DMS 273 (cell line): ENCODE measurements around the gene TMOD3.

Experiments used
- DNase-seq: peaks from one replicate; lab custom pipeline; 2025; ENCODE audit not compliant: unreplicated experiment; lab: John Stamatoyannopoulos, UW

TMOD3 gene

GRCh38 chr15:51825698-51826097 lies 3.8 kb upstream of the TMOD3 start:
- no peak for DNase-seq

DNA sequence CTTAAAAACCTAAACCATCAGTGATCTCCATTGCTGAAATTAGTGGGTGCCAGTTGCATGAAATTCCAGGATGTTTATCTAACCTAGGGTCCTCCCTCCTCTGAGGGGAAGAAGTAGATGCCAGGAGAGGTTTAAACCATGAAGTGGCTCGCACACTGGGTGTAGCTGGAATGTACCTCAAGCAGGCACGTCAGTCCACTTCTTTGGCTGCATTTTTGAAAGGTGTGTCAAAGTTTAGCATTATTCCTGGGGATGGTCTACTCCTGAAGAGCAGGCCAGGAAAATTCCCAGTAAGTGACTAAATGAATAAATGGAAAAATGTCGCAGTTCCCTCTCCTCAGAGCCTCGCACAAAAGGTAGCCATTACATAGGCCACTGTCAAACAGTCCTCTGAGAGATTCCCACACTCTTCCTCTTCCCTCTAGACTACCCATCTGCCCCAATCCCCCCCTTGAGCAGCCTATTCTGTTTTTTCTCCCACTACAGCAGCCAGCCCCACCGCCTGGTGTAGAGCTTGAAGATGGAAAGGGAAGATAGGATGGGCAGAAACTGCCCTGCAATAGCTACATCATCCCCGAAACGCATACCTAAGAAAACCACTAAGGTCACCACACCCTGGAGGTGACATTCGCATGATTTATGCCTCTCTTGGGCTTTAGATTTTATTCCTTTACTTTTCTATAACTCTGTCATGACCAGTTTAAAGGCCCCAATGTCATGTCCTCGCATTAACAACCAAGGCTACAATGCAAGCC lies 655 bp upstream of the TMOD3 start:
- no peak for DNase-seq

GRCh38 chr15:51830276-51830806 lies 888 bp downstream of the TMOD3 start:
- DNase-seq: peak; percentile 76

- no peak for DNase-seq
Observed at GRCh38 chr15:51833772-51834171, 4.3 kb downstream of the TMOD3 start.

- no peak for DNase-seq
Observed at GRCh38 chr15:51837792-51838251, 8.4 kb downstream of the TMOD3 start.

DNA sequence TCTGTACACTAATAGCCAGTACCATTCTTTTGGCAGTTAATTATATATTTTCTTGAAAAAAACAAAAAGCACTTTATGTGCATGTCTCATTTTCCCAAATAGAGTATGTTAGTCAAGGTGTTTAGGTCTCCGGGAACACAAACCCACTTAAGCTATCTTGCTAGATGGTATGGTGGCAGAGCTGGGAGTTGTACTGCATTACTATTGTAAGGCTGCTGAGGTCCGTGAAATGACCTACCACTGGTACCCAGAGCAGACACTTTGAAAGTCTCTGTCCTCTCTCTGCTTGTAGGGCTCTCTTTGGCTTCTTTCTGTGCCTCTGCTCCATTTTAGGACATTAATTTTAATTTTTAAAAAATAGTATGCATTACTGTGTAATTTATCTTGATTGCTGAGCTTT lies 8.8 kb downstream of the TMOD3 start:
- no peak for DNase-seq

DNA sequence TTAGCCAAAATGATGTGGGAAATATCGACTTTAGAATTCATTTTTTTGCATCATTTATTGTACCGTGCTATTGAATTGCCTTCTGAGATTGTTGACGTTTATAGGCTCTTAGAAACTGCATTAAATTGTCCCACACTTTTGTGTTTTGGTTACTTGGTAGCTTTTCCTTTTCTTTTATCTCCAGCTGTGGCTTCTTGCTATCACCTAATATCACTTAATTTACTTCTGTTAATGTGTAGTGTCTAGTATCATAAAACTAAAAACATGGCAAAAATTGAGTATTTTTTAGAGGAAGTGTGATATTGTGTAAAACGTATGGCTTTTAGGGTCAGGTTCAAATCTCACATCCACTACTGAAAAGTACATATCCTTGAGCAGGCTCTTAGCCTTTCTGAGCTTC lies 11.2 kb downstream of the TMOD3 start:
- DNase-seq: no peak

DNA sequence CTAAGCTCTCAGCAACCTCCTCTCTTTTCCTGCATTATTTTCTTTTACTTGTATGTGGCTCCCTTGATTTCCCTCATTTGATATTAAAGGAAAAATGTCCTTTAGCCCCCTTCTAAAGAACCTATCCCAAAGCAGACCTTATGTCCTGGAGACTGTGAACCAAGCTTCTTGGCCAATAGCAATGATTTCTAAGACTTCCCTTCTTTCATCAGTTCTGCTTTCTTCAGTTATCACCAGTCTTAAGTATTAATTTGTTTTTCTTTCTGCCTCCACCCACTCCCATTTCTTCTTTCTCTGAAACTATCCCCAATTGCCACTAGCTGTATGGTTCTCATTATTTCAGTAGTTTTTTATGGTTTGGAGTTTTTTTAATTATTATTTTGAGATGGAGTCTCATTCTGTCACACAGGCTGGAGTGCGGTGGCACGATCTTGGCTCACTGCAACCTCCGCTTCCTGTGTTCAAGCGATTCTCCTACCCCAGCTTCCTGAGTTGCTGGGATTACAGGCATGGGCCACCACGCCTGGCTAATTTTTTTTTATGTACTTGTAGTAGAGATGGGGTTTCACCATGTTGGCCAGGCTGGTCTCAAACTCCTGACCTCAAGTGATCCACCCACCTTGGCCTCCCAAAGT lies 12.1 kb downstream of the TMOD3 start:
- DNase-seq: no peak

GRCh38 chr15:51842265-51842664 lies 12.8 kb downstream of the TMOD3 start:
- no peak for DNase-seq

DNA sequence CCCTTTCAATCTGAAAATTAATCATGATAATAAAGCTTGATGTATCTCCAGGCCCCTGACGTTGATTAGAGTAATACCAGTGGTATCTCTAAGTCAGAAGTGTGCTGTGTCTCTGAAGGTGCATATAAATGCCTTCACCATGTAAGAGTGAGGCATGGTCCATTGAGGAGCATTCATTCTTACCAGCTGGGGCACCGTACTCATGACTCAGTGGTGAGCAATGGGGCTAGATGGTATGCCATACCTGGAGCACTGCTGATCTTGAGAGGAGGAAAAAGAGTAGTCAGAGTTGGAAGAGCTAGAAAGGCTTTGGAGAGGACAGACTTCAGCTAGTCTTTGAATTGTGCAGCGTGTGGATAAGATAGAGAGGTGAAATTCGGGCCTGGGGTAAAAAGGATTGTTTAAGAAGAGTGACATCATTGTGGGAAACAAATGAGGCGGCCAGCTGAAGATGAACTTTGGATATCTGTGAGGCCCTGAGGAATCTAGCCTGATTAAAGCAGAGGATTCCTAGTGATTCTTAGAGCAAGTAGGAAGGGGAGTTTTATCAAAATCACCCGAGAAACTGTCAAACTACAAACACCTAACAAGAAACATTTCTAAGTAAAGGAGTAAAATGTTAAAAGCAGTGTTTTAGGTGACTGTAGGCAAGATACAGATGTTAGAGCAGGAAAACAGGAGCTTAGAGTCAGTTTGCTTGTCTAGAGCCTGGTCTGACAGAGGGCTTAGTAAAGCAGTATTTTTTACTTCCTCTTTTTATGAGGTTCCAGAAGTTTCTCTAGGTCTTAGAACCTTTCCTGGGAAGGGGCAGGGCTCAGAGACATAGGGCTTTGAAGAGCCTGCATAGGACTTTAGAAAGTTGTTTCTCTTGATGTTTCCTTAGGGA lies 13.6 kb downstream of the TMOD3 start:
- no peak for DNase-seq

GRCh38 chr15:51844747-51845426 lies 15.4 kb downstream of the TMOD3 start:
- no peak for DNase-seq

- no peak for DNase-seq
Observed at GRCh38 chr15:51846066-51846462, 16.6 kb downstream of the TMOD3 start.

DNA sequence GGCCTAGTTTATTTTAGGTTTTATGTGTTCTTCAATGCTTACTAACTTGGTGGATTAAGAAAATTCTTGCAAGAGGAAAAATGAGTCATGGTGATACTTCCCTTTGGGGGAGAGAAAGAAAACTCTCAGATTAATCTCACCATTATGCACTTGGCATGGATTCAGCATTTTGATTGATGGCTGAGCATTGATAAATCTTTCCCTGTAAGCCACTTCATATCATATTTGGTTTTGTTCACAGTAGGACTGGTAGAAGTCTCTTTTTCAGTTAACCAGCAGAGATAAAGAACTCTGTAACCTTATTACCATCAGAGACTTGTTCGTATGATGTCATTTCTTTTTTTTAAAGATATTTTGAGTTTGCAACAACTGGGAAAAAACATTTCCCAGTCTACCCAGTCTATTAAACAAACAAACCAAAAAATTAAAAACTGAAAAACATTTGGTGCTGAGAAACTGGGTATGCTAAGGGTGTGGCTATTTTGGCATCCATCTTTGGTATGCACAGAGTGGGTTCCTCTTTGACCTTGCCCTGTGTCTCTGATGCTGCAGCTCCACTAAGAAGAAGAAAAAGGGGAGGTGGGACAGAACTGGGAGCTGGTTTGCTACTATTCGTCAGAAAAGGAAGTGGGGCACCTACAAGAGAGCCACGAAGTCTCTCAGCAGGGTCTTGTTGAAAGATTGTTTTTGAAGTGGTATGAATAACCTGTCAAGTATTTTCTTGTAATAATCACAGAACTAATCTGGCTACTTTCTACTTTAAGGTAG lies 17.2 kb downstream of the TMOD3 start:
- DNase-seq: peak; percentile 3

- no peak for DNase-seq
Observed at GRCh38 chr15:51848811-51849210, 19.4 kb downstream of the TMOD3 start.

- peak; percentile 8 for DNase-seq
Observed at GRCh38 chr15:51849860-51850259, 20.4 kb downstream of the TMOD3 start.

DNA sequence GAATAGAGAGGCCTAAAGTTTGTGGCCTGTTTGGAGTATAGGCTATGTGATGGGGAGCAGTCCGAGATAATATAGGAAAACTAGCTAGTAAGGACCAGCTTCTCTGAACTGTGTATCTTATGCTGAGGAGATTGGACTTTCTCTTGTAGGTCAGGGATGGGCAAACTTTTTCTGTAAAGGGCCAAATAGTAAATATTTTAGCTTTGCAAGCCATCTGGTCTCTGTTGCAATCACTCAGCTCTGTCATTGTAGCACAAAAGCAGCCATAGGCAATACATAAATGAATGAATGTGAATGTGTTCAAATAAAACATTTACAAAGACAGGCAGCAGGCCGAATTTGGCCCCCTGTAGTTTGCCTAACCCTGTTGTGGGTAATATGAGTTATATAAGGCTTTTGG lies 24.5 kb downstream of the TMOD3 start:
- no peak for DNase-seq

- DNase-seq: no peak
Observed at GRCh38 chr15:51855612-51856011, 26.2 kb downstream of the TMOD3 start.

DNA sequence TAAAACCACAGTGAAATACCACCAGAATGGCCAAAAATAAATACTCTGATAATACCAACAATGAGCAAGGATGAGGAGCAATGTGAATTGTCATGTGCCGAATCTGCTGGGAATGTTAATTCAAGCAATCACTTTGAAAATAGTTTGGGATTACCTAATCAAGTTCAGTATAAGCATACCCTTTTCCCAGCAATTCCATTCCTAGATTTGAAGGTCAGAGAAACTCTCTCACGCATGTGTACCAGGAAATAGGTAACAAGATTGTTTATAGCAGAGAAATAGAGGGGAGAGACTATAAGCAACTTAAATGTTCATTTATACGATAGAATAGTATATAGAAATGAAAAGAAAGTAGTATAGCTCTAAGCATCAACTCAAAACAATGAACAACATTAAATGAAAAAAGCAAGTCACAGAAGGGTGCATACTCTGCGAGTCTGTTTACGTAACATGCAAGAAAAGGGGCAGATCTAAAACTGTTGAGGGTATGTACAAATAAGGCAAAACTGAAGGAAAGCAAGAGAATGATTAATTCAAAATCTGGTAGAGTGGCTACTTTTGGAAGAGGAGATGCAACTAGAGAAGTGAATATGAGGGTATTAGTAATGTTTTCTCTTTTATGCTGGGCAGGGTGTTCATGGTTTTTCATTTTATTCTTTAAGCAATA lies 27.4 kb downstream of the TMOD3 start:
- no peak for DNase-seq

GRCh38 chr15:51861557-51862359 lies 32.3 kb downstream of the TMOD3 start:
- DNase-seq: no peak
